Heart right ventricle (tissue), 16 donors: ENCODE measurements around the gene ENTPD8. TPM values are rescaled to one million over a fixed set of nuclear protein-coding genes. Genes with fewer than 3 reads are reported as not detected.
A peak's percentile ranks its signal among the peaks of the same experiment; 100 is the strongest.

Source experiments
- ATAC-seq, 8 donors: fragments of 200-7000 bp; cut with Tn5 transposase; one replicate each; pipeline ENCODE4 v1.9.1; 2020; ENCODE audit warnings: mild to moderate bottlenecking in 8 of 8, moderate library complexity in 8 of 8, moderate number of reproducible peaks in 1 of 8
- DNase-seq, 2 donors: peaks; one replicate each; pipeline ENCODE4 v3.0.0-alpha.2; 2020
- H3K27ac ChIP-seq, 10 donors: fragments of 200-600 bp; sonication (generic) in 2 of 10; one replicate each; pipeline versions ENCODE4 v1.5.0 to v1.8.0; 2020 to 2022; ENCODE audit warnings: mild to moderate bottlenecking in 3 of 10
- H3K27me3 ChIP-seq, 7 donors: fragments of 200-600 bp; one replicate each; pipeline ENCODE4 v1.8.0; 2021 to 2022; ENCODE audit warnings: mild to moderate bottlenecking in 2 of 7
- H3K36me3 ChIP-seq, 9 donors: fragments of 200-600 bp; sonication (generic) in 1 of 9; one replicate each; pipeline versions ENCODE4 v1.5.0 to v1.8.0; 2020 to 2022; ENCODE audit warnings: mild to moderate bottlenecking in 2 of 9
- H3K4me1 ChIP-seq, 9 donors: fragments of 200-600 bp; sonication (generic) in 1 of 9; one replicate each; pipeline versions ENCODE4 v1.5.0 to v1.8.0; 2020 to 2022; ENCODE audit warnings: mild to moderate bottlenecking in 4 of 9
- H3K4me3 ChIP-seq, 10 donors: fragments of 200-600 bp; sonication (generic) in 2 of 10; one replicate each; pipeline versions ENCODE4 v1.5.0 to v1.8.0; 2020 to 2022; ENCODE audit warnings: mild to moderate bottlenecking in 7 of 10, moderate library complexity in 2 of 10
- H3K9me3 ChIP-seq, 11 donors: fragments of 200-600 bp in 10 of 11; sonication (generic) in 2 of 11; one replicate each; pipeline versions ENCODE4 v1.5.0 to v1.8.0; 2013 to 2022; ENCODE audit warnings: mild to moderate bottlenecking in 2 of 11, control low read depth in 1 of 11, moderate library complexity in 1 of 11
- WGBS, 2 donors: extraction: QIAGEN DNeasy Blood & Tissue Kit; methylation state at CpG; one replicate each; pipeline ENCODE4 v1.1.7; 2013; ENCODE audit warnings: inconsistent platforms in 1 of 2; 5-methylcytosine and 5-hydroxymethylcytosine counted together
- intact Hi-C, 10 donors: fragments of 100-400 bp; cut with DNase I; formaldehyde crosslinking; loops; one replicate each; pipeline versions ENCODE4 v1.11.1 to v1.14.2; 2022
- polyA plus RNA-seq, 2 donors: library from polyadenylated mRNA; stranded (reverse); fragments of 200-250 nt; gene quantifications; one replicate each; pipeline ENCODE4 v1.2.3, GENCODE V29; 2013
- total RNA-seq, 10 donors: library from RNA; stranded (reverse); fragmentation: NEBNext Ultra II Directional in 3 of 10; extraction: Animal tissue kit (Norgen Biotek cat#: 25700) in 3 of 10; gene quantifications; one replicate each; pipeline versions ENCODE4 v1.2.1 to v1.2.4, GENCODE V29; 2021 to 2023
- TF ChIP-seq, protein P1 (sequence below), 9 donors: fragments of 200-600 bp; sonication (generic) in 2 of 9; IDR thresholded peaks; one replicate each; pipeline versions ENCODE4 v1.5.0 to v1.8.0; 2021 to 2022; ENCODE audit warnings: antibody characterized with exemption in 9 of 9, mild to moderate bottlenecking in 5 of 9, moderate library complexity in 1 of 9
- donor health status: Arrhythmogenic right ventricular cardiomyopathy.
- donor health status: ischemic (EF 13 %, LVEDD 7.1; RV severe dilation, severe dysfunction).
- donor health status: healthy with polysubstance abuse.
- donor health status: DM: no; HTN: yes; CAD: no.
- donor health status: DM: no; HTN: no; CAD: no.
- donor health status: ischemic (EF 25% LVEDD 6.9; RV normal size, moderate dysfunction).
- donor health status: ischemic (EF 25% LVEDD 5.7; RV mildly dilated, moderate dysfunction).
- donor health status: healthy.
- donor health status: DM: yes; HTN: yes; CAD: no.
- donor health status: Ischemic cardiomyopathy.
- donor health status: ischemic (EF 35%, LVEDD 5.7; RV mildly dilated, moderate dysfunction).
- donor health status: nonischemic (EF 11% LVEDD 7.7; RV severe dilation, severe dysfunction).
- donor health status: DM: yes; HTN: yes; CAD: no.
- donor health status: PGD.
- donor health status: ischemic (EF 29% LVEDD 5.4; RV normal size, mild dysfunction).
- donor health status: nonischemic (EF 23%, LVEDD 6.1; RV moderate dilation, normal function).

The ENTPD8 gene
- total and polyA plus RNA-seq, 12 donors = 0.03 to 0.15 TPM; not detected in 10

DNA sequence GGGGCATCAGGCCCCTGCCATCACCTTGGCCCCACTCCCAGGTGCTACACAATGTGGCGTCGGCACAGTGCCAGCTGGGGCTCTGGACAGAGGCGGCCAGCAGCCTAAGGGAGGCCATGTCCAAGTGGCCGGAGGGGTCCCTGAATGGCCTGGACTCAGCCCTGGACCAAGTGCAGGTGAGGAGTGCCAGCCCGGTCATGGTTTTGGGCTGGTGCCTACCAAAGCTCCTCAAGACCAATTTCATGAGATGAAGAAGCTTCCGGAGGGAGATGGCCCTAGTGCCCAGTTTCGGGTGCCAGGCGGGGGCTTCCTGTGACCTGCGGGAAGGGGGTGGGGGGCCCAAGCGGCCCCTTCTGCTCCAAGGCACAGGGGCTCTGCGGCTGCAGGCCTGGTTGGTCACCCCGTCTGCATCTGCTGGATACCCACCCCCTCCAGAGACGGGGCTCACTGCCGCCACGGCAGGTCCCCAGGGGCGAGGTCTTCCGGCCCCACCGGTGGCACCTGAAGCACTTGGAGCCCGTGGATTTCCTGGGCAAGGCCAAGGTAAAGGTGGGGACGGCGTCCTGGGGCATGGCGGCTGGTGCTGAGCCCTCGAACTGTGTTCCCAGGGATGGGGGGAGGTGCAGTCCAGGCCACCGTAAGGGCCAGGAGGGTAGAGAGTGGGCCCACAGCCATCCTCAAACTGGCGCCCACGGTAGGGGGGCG, 12.2 kb downstream of the ENTPD8 start:
- intact Hi-C loops = loop anchor here in 2 of 10 donors (10.0 kb wide), 1 partner anchor 96 kb away; no protein-coding TSS in a partner anchor
- DNase-seq (peak in 1 of 2 donors; percentile 15), ATAC-seq (no peak)
- 80 to 84% methylated on average over 27 of the region's 27 CpGs for whole genome bisulfite sequencing, 2 donors
- peaks cover 0 to 19% (median 10%) of the 10 kb centered on the region in 9 donors for H3K4me1 ChIP-seq
- H3K4me3 ChIP-seq = no peak overlapping the region
- no peaks in the 10 kb centered on the region for H3K36me3 ChIP-seq
- TF ChIP-seq, protein P1, sequence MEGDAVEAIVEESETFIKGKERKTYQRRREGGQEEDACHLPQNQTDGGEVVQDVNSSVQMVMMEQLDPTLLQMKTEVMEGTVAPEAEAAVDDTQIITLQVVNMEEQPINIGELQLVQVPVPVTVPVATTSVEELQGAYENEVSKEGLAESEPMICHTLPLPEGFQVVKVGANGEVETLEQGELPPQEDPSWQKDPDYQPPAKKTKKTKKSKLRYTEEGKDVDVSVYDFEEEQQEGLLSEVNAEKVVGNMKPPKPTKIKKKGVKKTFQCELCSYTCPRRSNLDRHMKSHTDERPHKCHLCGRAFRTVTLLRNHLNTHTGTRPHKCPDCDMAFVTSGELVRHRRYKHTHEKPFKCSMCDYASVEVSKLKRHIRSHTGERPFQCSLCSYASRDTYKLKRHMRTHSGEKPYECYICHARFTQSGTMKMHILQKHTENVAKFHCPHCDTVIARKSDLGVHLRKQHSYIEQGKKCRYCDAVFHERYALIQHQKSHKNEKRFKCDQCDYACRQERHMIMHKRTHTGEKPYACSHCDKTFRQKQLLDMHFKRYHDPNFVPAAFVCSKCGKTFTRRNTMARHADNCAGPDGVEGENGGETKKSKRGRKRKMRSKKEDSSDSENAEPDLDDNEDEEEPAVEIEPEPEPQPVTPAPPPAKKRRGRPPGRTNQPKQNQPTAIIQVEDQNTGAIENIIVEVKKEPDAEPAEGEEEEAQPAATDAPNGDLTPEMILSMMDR (IDR thresholded peaks at IDR 0.05) = no peak
- H3K27me3 ChIP-seq = no peaks in the 10 kb centered on the region
- H3K9me3 ChIP-seq = no peaks in the 10 kb centered on the region
- H3K27ac ChIP-seq = no peak overlapping the region

GRCh38 chr9:137428311-137428630, 12.9 kb downstream of the ENTPD8 start:
- Histone ChIP-seq H3K36me3 (no peaks in the 10 kb centered on the region), H3K27ac (no peak overlapping the region), H3K4me1 (peaks cover 3 to 24% (median 10%) of the 10 kb centered on the region in 9 donors), H3K27me3 (no peaks in the 10 kb centered on the region), H3K9me3 (no peaks in the 10 kb centered on the region), H3K4me3 (no peak overlapping the region)
- intact Hi-C loops = loop anchor here in 2 of 10 donors (10.0 kb wide), 1 partner anchor 97 kb away; no protein-coding TSS in a partner anchor
- 75 to 78% methylated on average over 6 of the region's 6 CpGs for WGBS, 2 donors
- ATAC-seq (no peak), DNase-seq (no peak)
- TF ChIP-seq, protein P1 (IDR thresholded peaks at IDR 0.05) = no peak

- WGBS, 2 donors = 80 to 84% methylated on average over 27 of the region's 27 CpGs
- no peak for ATAC-seq
- TF ChIP-seq, protein P1 (IDR thresholded peaks at IDR 0.05) = no peak
- intact Hi-C loops = loop anchor here in 2 of 10 donors (10.0 kb wide), 1 partner anchor 97 kb away; no protein-coding TSS in a partner anchor
- Histone ChIP-seq H3K4me3 (no peak overlapping the region), H3K9me3 (no peaks in the 10 kb centered on the region), H3K27me3 (no peaks in the 10 kb centered on the region), H3K4me1 (peaks cover 3 to 24% (median 10%) of the 10 kb centered on the region in 9 donors), H3K27ac (no peak overlapping the region), H3K36me3 (no peaks in the 10 kb centered on the region)
- DNase-seq = no peak
Measured at GRCh38 chr9:137427454-137428310, 13.5 kb downstream of the ENTPD8 start.

DNA sequence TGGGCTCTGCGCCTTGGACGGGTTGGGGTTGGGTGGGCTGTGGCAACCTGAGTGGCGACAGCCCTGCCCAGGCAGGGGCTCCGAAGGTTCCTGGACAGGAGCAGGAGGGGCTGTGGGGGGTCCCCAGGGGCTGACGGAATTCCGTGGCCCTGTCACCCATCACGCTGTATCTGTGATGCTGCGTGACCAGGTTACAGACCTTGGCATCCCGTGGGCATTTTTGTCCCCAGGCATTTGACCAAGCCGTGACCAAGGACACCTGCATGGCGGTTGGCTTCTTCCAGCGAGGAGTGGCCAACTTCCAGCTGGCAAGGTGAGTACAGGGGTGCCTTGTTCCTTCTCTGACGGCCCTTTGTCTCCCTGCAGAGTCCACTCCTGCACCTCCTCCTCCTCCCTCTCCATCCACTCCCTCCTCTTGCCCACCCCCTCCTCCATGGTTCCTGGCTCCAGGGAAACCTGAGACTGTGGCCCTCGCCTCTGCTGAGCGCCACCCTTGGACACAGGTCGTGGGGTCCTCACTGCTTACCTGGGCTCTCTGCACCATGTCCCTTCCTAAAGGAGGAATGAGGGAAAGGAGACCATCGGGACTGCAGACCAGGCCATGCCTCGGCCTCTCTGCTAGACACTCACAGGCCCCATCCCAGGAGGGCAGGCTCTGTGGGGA, 15.0 kb downstream of the ENTPD8 start:
- peaks cover 8 to 37% (median 22%) of the 10 kb centered on the region in 9 donors for H3K4me1 ChIP-seq
- no peak overlapping the region for H3K4me3 ChIP-seq
- H3K27me3 ChIP-seq = no peaks in the 10 kb centered on the region
- ATAC-seq = no peak
- TF ChIP-seq, protein P1 (IDR thresholded peaks at IDR 0.05) = no peak
- intact Hi-C loops = loop anchor here in 2 of 10 donors (10.0 kb wide), 1 partner anchor 99 kb away; no protein-coding TSS in a partner anchor
- peak overlapping the region in 2 of 10 donors; percentile 89 to 90 for H3K27ac ChIP-seq
- H3K36me3 ChIP-seq = no peaks in the 10 kb centered on the region
- WGBS, 2 donors = 73 to 76% methylated on average over 18 of the region's 18 CpGs
- no peak for DNase-seq
- H3K9me3 ChIP-seq = no peaks in the 10 kb centered on the region
